Measurements from ENCODE around the gene IGBP1.

GRCh38 chrX:70133303-70134115, at the start of gene IGBP1:
- TF ChIP-seq EZH2 (optimal IDR thresholded peaks at IDR 0.05; ENCODE audit: low read depth, low read length) (no peak), CTCF (IDR thresholded peaks at IDR 0.05; ENCODE audit: low read length) (peak; percentile 51)

Data from MM.1S (cell line).